Astrocyte (in vitro differentiated cells and primary cell): ENCODE data around the gene MNAT1.

Experiments used
- EZH2 ChIP-seq: IDR thresholded peaks from 2 replicates; pipeline ENCODE4 v1.6.1; 2012; ENCODE audit warnings: mild to moderate bottlenecking, low read length, inconsistent platforms; ENCODE audit not compliant: insufficient read depth
- TF ChIP-seq, protein P1 (sequence below): IDR thresholded peaks from 2 replicates; pipeline ENCODE4 v1.5.1; 2011; ENCODE audit warnings: low read depth, mild to moderate bottlenecking, inconsistent platforms, low read length, moderate library complexity; ENCODE audit not compliant: insufficient read depth

DNA sequence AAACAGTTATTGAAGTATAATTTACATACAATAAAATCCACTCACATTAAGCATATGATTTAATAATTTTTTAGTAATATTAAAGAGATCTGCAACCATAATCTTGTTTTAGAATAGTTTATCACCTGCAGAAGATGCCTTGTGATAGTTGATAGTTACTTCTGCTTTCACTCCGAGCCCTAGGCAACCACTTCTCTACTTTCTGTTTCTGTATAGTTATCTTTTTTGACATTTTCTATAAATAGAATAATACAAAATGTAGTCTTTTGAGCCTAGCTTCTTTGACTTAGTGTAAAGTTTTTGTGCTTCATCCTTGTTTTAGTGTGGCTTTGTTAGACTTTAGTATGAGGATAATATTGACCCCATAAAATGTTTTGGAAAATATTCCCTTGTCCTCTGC, 111.0 kb downstream of the MNAT1 start:
- TF ChIP-seq, protein P1, sequence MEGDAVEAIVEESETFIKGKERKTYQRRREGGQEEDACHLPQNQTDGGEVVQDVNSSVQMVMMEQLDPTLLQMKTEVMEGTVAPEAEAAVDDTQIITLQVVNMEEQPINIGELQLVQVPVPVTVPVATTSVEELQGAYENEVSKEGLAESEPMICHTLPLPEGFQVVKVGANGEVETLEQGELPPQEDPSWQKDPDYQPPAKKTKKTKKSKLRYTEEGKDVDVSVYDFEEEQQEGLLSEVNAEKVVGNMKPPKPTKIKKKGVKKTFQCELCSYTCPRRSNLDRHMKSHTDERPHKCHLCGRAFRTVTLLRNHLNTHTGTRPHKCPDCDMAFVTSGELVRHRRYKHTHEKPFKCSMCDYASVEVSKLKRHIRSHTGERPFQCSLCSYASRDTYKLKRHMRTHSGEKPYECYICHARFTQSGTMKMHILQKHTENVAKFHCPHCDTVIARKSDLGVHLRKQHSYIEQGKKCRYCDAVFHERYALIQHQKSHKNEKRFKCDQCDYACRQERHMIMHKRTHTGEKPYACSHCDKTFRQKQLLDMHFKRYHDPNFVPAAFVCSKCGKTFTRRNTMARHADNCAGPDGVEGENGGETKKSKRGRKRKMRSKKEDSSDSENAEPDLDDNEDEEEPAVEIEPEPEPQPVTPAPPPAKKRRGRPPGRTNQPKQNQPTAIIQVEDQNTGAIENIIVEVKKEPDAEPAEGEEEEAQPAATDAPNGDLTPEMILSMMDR: no peak
- TF ChIP-seq EZH2: no peak
